ENCODE results near the gene KDM4B.

DNA sequence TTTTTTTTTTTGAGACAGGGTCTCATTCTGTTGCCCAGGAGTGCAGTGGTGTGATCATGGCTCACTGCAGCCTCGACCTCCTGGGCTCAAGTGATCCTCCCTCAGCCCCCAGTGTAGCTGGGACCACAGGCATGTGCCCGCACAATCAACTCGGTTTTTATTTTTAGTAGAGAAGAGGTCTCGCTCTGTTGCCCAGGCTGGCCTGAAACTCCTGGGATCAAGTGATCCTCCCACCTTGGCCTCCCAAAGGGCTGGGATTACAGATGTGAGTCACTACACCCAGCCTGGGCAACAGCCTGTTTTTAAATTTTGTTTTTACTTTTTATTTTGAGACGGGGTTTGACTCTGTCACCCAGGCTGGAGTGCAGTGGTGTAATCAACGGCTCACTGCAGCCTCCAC, 2.3 kb upstream of the KDM4B start:
- no peak for TF ChIP-seq YY1 (IDR thresholded peaks at IDR 0.05; ENCODE audit: extremely low read depth, insufficient replicate concordance, low read depth, low read length)
- no peak for TF ChIP-seq POLR2A (IDR thresholded peaks at IDR 0.05; ENCODE audit: borderline replicate concordance, extremely low read depth, insufficient read depth, insufficient read length)
- no peak for TF ChIP-seq SP1 (IDR thresholded peaks at IDR 0.05; ENCODE audit: low read depth)
- TF ChIP-seq, protein P1, sequence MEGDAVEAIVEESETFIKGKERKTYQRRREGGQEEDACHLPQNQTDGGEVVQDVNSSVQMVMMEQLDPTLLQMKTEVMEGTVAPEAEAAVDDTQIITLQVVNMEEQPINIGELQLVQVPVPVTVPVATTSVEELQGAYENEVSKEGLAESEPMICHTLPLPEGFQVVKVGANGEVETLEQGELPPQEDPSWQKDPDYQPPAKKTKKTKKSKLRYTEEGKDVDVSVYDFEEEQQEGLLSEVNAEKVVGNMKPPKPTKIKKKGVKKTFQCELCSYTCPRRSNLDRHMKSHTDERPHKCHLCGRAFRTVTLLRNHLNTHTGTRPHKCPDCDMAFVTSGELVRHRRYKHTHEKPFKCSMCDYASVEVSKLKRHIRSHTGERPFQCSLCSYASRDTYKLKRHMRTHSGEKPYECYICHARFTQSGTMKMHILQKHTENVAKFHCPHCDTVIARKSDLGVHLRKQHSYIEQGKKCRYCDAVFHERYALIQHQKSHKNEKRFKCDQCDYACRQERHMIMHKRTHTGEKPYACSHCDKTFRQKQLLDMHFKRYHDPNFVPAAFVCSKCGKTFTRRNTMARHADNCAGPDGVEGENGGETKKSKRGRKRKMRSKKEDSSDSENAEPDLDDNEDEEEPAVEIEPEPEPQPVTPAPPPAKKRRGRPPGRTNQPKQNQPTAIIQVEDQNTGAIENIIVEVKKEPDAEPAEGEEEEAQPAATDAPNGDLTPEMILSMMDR (IDR thresholded peaks at IDR 0.05 in 2 of 3, conservative IDR thresholded peaks at IDR 0.05 in 1 of 3; ENCODE audit: borderline replicate concordance in 1 of 3, insufficient read depth in 1 of 3, low read depth in 2 of 3, low read length in 2 of 3): no peak
- TF ChIP-seq EZH2phosphoT487 (IDR thresholded peaks at IDR 0.05; ENCODE audit: borderline replicate concordance): no peak
- TF ChIP-seq ZBTB33 (IDR thresholded peaks at IDR 0.05; ENCODE audit: extremely low read depth, insufficient replicate concordance, low read length): no peak
- no peak for TF ChIP-seq TCF7L2 (IDR thresholded peaks at IDR 0.05; ENCODE audit: borderline replicate concordance, extremely low read depth, insufficient read depth, insufficient read length)
- TF ChIP-seq, protein P2, sequence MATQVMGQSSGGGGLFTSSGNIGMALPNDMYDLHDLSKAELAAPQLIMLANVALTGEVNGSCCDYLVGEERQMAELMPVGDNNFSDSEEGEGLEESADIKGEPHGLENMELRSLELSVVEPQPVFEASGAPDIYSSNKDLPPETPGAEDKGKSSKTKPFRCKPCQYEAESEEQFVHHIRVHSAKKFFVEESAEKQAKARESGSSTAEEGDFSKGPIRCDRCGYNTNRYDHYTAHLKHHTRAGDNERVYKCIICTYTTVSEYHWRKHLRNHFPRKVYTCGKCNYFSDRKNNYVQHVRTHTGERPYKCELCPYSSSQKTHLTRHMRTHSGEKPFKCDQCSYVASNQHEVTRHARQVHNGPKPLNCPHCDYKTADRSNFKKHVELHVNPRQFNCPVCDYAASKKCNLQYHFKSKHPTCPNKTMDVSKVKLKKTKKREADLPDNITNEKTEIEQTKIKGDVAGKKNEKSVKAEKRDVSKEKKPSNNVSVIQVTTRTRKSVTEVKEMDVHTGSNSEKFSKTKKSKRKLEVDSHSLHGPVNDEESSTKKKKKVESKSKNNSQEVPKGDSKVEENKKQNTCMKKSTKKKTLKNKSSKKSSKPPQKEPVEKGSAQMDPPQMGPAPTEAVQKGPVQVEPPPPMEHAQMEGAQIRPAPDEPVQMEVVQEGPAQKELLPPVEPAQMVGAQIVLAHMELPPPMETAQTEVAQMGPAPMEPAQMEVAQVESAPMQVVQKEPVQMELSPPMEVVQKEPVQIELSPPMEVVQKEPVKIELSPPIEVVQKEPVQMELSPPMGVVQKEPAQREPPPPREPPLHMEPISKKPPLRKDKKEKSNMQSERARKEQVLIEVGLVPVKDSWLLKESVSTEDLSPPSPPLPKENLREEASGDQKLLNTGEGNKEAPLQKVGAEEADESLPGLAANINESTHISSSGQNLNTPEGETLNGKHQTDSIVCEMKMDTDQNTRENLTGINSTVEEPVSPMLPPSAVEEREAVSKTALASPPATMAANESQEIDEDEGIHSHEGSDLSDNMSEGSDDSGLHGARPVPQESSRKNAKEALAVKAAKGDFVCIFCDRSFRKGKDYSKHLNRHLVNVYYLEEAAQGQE (IDR thresholded peaks at IDR 0.05; ENCODE audit: low read depth): no peak
- no peak for TF ChIP-seq RAD21 (IDR thresholded peaks at IDR 0.05; ENCODE audit: low read depth)

Data from HCT116 (cell line).